GM04504 (cell line): ENCODE measurements around the gene MARCKSL1.
A peak's percentile ranks its signal among the peaks of the same experiment; 100 is the strongest.

Experiments used
- DNase-seq: peaks from one replicate; pipeline ENCODE4 v3.0.0-alpha.2; 2012; ENCODE audit warnings: low read depth

MARCKSL1 gene

DNA sequence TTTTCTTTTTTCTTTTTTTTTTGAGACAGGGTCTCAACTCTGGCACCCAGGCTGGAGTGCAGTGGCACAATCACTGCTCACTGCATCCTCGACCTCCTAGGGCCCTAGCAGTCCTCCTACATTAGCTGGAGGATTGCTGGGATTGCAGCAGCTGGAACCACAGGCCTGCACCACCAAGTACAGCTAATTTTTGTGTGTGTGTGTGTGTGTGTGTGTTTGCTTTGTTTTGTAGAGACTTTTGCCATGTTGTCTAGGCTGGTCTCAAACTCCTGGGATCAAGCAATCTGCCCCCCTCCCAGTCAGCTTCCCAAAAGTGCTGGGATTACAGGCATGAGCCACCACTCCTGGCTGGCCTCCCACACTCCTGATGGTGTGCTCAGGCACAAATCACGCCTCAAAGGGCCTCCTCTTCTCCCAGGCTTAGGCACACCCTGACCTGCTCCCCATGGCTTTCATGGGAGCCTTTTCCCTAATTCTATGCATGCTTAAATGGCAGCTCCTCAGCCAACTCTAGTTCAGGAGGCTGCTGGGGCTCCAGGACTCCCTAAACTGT lies 16.9 kb upstream of the MARCKSL1 start:
- DNase-seq: no peak

DNA sequence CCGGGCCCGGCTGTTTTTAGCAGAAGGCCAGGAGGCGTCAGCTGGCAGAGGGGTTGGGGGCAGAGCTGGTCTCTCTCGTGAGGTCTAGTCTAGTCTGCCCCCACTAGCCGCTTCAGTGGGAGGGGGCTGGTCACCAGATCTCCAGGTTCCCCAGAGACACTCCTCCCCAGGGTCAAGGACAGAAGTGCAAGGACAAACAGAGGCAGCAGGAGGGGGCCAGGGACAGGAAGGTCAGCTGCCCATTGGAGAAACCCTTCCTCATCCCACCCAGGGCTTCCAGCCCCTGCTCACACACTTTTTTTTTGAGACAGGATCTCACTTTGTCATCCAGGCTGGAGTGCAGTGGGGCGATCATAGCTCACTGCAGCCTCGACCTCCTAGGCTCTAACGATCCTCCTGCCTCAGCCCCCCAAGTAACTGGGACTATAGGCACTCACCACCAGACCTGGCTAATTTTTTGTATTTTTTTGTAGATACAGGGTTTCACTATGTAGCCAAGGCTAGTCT lies 16.3 kb upstream of the MARCKSL1 start:
- DNase-seq: no peak

DNA sequence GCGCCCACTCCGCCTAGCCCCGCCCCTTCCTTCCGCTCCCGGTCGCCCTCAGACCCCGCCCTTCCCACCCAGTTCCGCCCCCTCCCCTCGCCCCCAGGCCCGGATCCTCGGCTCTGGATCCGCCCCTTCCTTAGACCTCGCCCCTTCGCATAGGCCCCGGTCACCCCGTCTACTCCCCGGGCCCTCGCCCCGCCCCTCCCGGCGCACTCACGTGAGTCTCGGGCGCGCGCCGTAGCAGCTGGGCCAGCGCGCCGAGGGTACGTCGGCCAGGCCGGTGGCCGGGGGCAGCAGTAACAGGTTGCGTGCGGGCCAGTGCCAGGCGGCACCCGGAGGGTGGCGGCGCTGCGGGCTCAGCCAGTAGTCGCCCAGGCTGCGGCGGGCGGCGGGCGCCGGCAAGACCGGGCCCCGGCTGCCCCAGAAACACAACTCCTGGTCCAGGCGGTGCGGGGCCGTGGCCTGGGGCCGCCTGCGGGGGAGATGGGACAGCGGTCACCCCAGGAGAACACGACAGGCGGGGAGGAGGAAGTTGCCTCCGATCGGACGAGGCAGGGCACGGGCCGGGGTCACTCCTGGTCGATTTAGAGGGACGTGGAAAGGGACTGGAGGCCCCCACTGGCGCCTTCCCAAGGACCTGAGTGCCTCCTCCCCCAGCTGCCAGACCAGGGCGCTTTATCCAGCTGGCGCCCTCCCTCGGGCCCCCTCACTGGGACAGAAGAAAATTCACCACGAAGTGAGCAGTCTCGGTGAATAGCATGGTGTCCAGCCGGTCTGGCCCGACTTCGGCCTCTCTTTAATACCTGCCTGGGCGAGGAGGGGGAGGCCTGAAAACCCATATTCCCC lies 15.6 kb upstream of the MARCKSL1 start:
- peak; percentile 79 for DNase-seq

DNA sequence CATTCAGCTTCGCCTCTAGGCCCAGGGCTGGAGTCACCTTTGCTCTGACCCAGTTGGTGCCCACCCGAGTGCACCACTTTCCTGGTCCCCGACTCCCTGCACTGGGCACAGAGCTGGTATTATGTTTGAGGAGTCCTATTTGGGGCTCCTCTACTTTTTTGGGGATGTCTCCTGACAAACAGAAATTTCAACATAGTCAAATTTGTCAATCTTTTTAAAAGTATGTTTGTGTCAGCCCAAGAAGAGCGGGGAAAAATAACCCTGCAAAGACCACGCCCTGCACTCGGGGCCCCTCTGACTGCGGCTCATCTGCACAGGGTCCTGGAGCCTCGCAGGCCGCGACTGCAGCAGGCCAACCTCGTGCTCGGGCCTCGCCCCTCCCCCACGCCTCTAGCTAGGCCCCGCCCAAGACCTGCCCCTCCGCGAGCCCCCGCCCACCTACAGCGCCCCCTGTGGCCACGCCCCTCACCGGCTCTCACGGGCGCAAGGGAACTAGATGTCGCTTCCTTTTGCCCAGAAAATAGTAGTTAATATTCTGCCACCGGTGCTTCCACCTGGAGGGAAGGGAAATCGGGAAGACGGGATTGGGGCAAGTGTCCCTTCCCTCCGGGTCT lies 14.9 kb upstream of the MARCKSL1 start:
- no peak for DNase-seq

DNA sequence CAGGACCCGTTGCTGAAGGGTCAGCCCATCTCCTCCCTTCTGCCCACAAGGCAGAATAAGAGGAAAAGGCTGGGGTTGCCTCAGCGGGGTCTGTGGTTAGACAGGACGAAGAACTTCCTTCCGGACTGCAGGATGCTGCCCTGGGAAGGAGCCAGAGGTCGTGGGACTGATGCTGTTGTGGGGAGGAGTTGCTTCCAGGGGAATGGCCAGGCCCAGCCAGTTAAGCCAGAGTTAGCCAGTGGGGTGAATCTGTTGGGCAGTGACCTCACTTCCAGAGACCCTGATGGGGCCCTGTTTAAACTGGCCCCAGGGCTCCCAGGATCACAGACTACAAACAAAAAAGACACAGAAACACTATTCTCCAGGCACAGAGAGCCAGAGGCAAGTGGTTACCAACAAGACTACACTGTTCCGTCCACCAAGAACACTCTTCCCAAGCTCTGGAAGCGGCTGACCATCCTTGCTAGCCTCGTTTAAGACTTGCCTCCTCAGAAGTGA lies 13.2 kb upstream of the MARCKSL1 start:
- no peak for DNase-seq

DNA sequence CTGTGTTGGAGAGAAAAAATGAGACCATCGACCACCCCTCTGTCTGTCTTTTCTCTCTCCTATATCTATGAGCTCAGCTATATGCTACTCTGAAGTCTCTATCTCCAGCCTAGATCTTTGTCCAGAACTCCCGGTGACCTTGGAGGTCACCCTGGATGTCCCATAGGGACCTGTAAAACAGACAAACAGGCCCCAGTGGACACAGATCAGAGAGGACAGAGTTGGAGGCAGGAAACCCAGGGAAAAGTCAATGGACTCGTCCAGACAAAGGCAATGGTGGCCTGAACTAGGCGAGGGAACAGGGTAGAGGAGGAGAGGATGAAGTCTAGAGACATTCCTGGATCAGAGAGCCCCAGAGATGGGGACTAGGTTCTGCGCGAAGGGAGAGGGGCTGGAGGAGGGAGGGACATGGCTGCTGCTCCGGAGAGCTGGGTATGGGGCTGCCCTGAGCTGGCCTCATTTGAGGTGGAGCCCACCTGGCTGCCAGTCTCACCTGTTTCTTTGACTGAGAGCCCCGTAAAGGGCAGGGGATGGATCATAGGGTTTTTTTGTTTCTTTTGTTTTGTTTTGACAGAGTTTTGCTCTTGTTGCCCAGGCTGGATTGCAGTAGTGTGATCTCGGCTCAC lies 10.6 kb upstream of the MARCKSL1 start:
- DNase-seq: no peak

DNA sequence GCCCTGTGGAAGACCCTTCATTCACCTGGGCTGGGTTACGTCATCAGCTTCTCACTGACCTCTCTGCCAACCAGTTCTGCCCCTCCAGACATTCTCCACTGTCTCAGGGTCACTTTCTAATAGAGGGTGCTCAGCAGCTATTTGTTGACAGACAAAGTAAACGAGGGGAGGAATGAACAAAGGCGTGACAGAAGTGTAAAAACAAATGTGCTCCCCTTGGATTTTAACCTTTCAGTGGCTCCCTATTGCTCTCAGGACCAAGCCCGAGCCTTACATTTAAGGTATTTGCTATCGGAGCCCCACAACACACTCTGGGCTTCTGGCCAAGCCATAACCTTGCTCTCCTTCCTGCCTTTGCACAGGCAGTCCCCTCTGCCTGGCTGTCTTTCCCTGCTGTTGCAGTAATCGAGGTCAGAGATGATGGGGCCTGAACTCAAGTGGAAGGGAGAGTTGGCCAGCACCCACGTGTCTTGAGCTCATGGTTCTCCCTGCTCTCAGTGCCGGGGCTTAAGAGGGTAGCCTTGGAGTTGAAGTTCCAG lies 9.3 kb upstream of the MARCKSL1 start:
- DNase-seq: no peak

DNA sequence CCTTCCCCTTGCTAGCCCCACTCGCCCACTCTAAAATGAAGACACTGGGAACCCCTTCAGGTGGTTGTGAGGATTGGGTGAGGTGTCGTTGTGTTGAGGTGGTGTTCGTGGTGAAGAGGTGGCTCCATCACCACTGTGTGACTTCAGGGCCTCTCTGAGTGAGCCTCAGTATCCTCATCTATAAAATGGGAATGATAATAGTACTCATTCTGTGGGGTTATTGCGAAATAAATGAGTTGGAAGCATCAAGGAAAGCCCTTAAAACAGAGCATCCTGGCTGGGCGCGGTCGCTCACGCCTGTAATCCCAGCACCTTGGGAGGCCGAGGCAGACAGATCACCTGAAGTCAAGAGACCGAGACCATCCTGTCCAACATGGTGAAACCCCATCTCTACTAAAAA lies 6.7 kb upstream of the MARCKSL1 start:
- DNase-seq: no peak

DNA sequence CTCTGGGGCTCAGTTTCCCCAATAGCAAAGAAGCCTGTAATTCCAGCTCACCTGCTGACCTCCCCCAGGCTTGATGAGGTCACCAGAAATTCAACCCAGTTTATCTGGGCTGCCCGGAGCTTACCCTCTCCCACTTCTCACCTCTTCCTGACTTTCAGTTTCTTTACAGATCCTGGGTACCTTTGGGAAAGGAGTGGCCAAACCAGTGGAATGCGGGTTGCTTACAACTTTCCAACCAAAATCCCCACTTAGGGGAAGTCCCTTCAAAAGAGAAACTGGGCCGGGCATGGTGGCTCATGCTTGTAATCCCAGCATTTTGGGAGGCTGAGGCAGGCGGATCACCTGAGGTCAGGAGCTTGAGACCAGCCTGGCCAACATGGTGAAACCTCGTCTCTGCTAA lies 5.9 kb upstream of the MARCKSL1 start:
- no peak for DNase-seq

DNA sequence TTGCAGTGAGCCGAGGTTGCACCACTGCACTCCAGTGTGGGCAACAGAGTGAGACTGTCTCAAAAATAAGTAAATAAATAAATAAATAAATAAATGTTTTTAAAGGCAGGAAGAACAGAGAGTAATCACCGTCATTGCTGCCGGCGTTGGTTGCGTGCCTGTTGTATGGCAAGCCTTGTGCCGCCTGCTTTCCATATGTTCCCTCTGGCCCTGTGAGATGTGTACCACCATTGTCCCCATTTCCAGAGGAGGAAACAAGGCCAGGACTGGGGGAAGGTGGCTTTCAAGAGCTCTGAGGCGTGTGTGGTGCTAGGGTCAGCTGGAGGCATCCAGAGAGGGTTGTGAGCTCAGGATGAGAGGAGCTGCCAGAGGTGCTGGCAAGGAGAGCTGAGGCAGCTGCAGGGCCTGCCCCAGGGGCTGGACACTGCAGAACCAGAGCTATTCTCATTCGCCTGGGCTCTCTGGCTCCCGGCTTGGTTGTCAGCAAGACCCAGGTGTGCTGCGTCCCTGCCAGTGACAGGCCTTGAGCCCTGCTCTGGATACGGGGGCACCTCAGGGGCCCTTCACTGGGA lies 5.2 kb upstream of the MARCKSL1 start:
- no peak for DNase-seq

DNA sequence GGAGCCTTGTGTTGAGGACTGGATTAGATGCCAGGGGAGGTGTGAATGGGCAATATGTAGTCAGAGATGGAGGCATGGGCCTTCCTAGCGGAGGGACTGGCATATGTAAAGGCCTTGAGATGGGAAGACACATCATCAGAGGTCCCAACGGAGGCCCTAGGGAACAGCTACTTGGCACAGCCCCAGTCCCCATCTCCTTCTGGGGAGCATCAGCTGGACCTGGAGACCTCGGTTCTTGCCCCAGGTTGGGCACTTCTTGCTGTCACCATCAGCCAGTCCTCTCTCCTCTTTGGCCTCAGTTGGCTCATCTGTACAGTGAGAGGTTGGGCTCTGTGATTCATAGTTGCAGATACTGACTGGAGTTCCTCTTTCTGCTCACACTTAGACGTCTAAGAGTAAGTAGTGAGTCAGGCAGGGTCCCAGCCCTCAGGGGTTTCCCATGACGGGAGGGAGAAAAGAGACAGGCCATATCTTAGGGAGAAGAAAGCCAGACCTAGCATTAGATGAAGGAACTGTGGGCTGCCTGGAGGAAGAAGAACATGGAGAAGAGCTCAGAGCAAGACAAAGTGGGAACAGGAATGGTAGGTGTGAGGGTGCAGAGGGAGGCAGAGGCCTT lies 3.4 kb upstream of the MARCKSL1 start:
- DNase-seq: no peak

DNA sequence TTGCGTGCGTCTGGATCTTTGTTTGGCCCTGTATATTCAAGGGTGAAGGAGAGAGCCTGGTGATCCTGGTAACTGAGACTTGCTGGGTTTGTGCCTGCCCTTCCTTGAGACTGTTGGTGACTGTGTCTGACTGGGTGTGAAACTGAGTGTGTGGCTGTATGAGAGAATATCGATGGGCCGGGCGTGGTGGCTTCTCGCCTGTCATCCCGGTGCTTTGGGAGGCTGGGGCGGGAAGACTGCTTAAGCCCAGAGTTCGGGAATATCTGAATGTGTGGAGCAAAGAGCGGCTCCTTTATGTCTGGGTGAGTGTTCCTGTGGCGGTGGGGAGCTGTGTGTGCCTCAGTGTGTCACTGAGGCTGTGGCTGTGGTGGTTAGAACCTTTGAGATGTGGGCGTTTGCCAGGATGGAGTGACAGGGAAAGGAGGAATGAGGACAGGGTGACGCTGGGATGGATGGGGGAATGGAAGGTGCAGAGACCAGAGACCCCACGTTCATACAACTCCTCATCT lies 2.7 kb upstream of the MARCKSL1 start:
- DNase-seq: no peak

DNA sequence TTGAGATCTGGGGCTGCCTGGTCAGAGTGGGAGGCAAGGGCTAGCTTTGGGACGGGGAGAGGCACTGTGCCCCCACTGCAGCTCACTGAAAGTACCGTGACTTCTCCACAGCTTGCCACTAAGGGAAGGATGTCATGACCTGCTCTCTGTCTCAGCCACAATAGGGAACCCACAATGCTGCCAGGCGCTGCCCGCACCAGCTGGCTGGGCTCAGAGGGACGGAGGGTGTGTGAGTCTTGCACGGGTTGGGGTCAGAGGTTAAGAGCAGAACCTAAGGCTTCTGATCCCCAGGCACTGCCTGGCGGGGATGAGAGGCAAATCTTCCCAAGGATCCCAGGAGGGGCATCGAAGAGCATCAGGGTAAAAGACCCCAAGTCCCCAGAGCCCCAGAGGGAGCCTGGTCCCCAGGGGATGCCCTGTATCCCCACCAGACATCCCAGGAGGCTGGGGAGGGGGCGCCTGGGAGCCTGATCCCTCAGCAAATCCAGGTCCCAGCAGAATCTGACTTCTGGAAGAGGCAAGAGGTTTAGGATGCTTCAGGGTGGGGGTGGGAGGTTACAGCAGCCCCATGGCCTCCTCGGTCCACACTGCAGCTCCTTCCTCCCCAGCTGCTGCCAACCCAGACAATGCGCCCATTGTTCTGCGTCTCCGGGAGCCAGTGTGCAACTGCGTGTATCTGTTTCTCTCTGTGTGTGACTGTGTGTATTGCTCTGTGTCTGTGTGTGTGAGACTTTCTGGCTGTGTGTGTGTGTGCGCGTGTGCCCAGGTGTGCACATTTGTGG lies 2.0 kb upstream of the MARCKSL1 start:
- no peak for DNase-seq

DNA sequence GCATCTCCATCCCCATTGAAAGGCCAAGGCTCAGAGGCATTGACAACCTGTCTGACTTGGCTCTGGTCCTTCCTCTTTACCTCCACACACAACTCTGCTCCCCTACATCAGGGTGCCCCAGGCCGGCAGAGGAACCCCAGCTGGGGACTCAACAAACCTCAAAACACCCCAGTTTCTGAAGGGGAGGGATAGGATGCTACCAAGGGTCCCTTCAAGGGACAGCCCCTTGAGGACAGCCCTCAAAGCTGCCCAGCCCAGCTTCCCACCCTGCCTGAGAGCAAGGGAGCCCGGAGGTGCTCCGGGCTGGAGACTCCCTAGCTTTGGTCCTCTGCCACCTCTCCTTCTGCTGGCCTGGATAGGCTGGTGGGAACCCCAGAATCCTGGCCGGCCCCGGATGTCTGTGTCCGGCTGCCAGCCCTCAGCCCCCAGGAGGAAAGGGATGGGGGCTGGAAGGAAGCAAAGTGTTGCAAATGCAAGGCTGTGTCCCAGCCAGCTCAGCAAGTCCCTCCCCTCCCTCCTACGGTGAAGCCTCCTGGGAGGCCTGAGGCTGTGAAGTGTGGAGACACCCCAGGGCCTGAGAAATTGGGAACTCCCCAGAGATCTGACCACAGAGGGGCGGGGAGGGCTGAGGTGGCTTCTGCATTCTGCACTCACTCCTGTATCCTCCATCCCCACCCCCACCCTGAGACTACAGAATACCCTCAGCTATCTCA lies 1.1 kb upstream of the MARCKSL1 start:
- DNase-seq: no peak

DNA sequence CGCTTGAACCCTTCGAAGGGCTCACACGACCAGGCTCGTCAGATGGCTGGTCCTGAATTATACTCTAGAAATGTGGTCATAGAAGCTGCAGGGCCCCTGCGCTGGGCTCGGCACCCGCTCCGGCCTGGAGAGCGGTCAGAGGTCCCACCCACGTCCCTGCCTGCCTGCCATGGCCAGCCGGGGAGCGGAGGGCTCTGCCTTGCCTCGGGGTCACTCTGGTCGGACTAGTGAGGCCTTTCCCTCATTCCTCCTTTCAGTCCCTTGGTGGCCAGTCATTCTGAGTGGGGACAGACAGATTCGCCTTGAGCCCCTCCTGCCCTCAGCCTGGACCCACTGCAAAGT lies 529 bp upstream of the MARCKSL1 start:
- DNase-seq: no peak

DNA sequence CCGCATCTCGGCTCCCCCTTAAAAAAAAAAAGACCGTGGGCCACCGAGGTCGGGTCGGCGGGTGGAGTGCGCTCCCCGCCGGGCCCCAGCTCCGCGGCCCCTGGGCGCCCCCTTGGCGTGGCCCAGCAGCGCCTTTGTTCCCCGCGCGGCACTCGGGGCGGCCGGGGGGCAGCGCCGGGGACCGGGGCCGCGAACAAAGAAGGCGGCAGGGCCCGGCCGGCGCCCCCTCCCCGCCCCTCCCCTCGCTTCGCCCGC lies 571 bp downstream of the MARCKSL1 start:
- no peak for DNase-seq

DNA sequence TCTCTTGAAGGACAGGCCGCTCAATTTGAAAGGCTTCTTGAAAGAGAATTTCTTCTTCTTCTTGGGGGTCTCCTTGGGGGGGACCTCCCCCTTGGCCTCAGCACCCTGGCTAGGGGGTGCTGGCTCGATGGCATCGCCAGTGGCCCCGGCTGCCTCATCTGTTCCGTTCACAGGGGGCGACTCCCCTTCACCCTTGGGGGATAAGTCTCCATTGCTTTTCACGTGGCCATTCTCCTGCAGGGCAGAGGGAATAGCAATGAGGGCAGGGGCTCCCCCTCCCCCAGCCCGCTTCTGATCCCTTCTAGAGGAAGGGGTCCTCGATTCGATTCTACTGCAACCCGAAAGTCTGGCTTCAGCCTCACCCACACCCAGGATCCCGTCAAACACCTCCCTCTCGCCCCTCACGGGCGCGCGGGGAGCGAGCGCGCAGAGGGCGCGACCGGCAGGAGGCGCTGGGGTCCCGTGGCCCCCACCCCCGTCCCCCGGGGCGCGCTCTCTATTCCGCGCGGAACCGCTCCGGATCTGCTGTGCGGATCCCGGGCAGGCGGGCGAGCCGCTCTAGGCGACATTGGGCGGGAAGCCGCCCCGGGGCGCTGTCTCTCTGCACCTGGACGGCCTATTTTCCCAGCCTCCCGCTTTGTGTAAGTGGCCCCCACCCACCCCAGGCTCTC lies 1.0 kb downstream of the MARCKSL1 start:
- DNase-seq: no peak

DNA sequence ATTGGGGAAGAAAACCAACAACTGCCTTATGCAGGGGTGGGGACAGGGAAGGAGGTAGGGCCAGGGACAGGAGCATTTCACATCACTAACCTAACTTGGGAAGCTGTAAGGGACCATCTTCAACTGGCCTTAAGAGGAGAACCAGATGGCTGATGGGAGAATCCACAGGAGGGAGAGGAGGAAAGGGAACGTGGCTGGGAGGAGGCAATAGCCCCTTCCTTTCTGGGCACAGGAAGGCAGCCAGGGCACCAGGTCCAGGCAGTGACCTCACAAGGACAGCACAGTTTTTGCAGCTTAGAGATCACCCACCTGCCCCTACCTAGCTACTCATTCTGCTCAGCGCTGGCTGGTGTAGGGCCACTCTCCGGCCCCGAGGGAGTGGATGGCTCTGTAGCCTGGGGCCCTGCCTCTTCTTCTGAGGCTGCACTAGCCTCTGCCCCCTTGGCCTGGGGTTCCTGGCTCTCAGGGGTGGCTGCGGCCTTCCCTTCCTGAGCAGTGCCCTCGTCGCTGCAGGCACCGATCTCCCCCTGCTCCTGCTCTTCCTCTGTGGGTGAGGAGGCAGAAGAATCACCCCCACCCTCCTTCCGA lies 1.7 kb downstream of the MARCKSL1 start:
- DNase-seq: no peak

DNA sequence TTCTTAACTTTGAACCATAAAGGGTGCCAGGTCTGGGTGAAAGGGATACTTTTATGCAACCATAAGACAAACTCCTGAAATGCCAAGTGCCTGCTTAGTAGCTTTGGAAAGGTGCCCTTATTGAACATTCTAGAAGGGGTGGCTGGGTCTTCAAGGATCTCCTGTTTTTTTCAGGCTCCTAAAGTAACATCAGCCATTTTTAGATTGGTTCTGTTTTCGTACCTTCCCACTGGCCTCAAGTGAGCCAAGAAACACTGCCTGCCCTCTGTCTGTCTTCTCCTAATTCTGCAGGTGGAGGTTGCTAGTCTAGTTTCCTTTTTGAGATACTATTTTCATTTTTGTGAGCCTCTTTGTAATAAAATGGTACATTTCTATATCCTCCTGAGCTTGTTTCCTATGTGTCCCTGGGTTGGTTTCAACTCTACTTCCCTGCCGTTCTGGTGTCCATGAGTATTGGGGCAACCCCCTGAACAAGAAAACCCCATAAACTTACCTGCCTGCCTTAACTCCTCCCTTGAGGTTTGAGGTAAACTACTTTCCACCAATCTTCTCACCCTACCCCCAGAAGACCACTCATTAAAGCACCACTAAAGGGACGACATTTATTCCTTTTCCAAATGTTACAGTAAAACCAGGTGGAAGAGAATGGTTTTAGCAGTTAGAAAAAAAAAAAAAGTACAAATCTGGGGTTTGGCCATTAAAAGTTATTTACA lies 2.6 kb downstream of the MARCKSL1 start:
- no peak for DNase-seq
